Motor neuron (in vitro differentiated cells): ENCODE results near the gene CFDP1. TPM values are rescaled to one million over a fixed set of nuclear protein-coding genes. Genes with fewer than 3 reads are reported as not detected.

Source experiments
- ATAC-seq, 8 experiments: fragments of 200-7000 bp; cut with Tn5 transposase; replicated peaks in 6 of 8; 2 replicates each; pipeline ENCODE4 v1.8.0; 2021; ENCODE audit warnings: mild to moderate bottlenecking in 8 of 8, moderate library complexity in 8 of 8
- H3K27ac ChIP-seq, 2 donors: fragments of 250-450 bp; sonication (Bioruptor Pico); 2 replicates each; pipeline ENCODE4 v1.9.0; 2021; ENCODE audit warnings: antibody characterized with exemption in 2 of 2, mild to moderate bottlenecking in 2 of 2, moderate library complexity in 1 of 2
- H3K4me1 ChIP-seq, 2 donors: fragments of 250-450 bp; sonication (Bioruptor Pico); replicated peaks in 1 of 2; 2 replicates each; pipeline ENCODE4 v1.6.1; 2021; ENCODE audit warnings: antibody characterized with exemption in 2 of 2, mild to moderate bottlenecking in 2 of 2, moderate library complexity in 1 of 2
- H3K4me3 ChIP-seq, 5 donors: fragments of 250-450 bp; sonication (Bioruptor Pico); 2 replicates each; pipeline ENCODE4 v1.9.0; 2021; ENCODE audit warnings: antibody characterized with exemption in 5 of 5, mild to moderate bottlenecking in 5 of 5, moderate library complexity in 4 of 5
- WGBS, 10 experiments: fragments of 450-650 bp; shearing (Covaris generic); methylation state at CpG; one replicate each; pipeline ENCODE4 v1.0.0; 2022; 5-methylcytosine and 5-hydroxymethylcytosine counted together
- in situ Hi-C, 9 experiments: fragments of 400-800 bp; cut with MboI; loops; one replicate each; pipeline ENCODE4 v1.15.0; 2021; ENCODE audit warnings: low sequenced_read_pairs in 9 of 9, low pct_unique_long_range_greater_than_20kb in 2 of 9; ENCODE audit not compliant: unreplicated experiment in 9 of 9
- total RNA-seq, 8 experiments: library from RNA; unstranded; fragments of 300-600 nt; gene quantifications; 2 replicates each; pipeline versions ENCODE4 v1.2.3 to v1.2.4, GENCODE V29; 2022

CFDP1 gene
- total RNA-seq, 8 experiments from 2014 or later, result 43.5 to 130 (median 107) TPM

GRCh38 chr16:75267631-75268264 is 165.6 kb downstream of the CFDP1 start:
- WGBS, 10 experiments, result 53 to 86% methylated on average over 3 to 4 of the region's 10 CpGs; no CpG with 5 or more reads in 8 of the 10 experiments
- no peak overlapping the region for H3K27ac ChIP-seq
- in situ Hi-C loops, result no loop called here
- no peak overlapping the region for H3K4me3 ChIP-seq
- peaks cover 26 to 36% of the 10 kb centered on the region in 2 donors for H3K4me1 ChIP-seq
- peak in 3 of 8 experiments; percentile 10 to 15 (median 12) for ATAC-seq

DNA sequence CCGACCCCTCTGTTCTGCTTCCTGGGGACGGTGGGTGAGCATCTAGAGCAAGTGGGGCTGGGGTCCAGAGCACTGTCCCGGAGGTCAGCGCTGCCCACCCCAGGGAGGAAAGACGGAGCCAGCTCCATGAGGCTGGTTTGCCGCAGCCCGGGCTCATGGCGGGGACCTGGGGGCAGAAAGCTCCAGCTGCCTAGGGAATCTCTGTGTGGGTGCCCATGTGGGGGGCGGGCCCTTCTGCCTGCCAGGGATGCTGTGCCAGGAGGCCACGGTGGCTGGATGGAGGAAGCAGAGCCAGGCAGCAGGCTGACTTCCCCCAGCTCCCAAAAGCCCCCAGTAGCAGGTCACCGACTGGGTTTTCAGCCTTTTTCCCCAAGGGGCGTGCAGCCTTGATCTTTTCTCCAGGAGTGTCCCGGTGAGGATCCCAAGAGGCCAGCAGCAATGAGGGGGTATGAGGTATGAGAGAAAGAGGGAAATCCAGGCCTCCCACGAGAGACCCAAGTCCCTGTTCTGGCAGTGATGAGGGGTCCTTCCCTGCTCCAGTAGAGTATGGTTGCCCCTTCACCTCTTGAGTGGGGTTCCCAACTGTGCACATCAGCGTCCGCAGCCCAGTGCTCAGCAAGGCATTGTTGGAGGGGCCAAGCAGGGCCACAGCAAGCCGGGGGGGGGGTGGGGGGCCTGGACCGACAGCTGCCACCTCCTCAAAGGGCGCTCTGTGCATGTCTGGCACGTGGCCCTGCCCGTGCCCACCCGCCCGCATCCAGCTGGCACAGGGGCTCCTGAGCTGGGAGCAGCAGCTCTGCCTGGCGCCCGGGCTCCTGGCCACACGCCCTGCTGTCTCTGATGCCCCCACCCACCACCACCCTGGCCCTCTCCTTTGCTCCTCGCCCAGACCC is 166.3 kb downstream of the CFDP1 start:
- Histone ChIP-seq H3K4me3 (peak overlapping the region in 2 of 5 donors; percentile 98 to 99), H3K4me1 (peaks cover 22 to 31% of the 10 kb centered on the region in 2 donors), H3K27ac (no peak overlapping the region)
- no peak for ATAC-seq
- 80 to 90% methylated on average over 1 to 2 of the region's 27 CpGs; no CpG with 5 or more reads in 8 of the 10 experiments for WGBS, 10 experiments
- in situ Hi-C loops, result no loop called here

- WGBS, 10 experiments, result 0 to 36% (median 3%) methylated on average over 1 to 7 of the region's 62 CpGs; no CpG with 5 or more reads in 6 of the 10 experiments
- Histone ChIP-seq H3K27ac (peak overlapping the region; percentile 76 to 80), H3K4me1 (peaks cover 17 to 26% of the 10 kb centered on the region in 2 donors), H3K4me3 (peak overlapping the region; percentile 68 to 99 (median 94))
- in situ Hi-C loops, result no loop called here
- peak; percentile 59 to 87 (median 82) for ATAC-seq
Measured at GRCh38 chr16:75265911-75266701, 167.2 kb downstream of the CFDP1 start.

- H3K4me3 ChIP-seq, result peak overlapping the region; percentile 68 to 99 (median 94)
Measured at GRCh38 chr16:75264999-75265910, 168.0 kb downstream of the CFDP1 start.

DNA sequence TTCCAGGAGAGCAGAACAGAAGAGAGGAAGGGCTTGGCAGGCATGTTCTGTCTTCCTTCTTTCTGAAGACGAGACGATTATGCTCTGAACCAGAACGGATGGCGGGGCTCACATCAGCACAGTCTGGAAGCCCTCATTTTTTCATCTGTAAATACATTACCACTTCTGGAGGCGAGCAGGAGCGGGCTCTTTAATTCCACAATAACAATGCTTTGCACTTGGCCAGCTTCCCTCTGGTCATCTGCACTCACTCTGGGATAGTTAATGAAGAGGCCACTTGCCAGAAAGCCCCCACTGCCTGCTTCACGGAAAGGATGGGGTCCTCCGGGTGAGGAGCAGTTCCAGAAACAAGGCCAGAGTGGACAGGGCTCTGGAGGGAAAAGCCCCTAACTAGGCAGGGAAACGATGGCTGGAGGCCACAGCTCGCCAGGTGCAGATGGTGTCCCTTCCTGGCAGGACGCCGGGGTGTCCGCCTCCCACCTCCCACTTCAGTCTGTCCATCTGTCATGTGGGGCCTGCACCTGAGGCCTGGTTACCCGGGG is 168.8 kb downstream of the CFDP1 start:
- in situ Hi-C loops, result no loop called here
- ATAC-seq, result peak in 4 of 8 experiments; percentile 2 to 6 (median 4)
- Histone ChIP-seq H3K27ac (no peak overlapping the region), H3K4me3 (peak overlapping the region; percentile 68 to 99 (median 94)), H3K4me1 (peaks cover 17 to 26% of the 10 kb centered on the region in 2 donors)
- 6 to 45% (median 17%) methylated on average over 2 to 9 of the region's 14 CpGs; no CpG with 5 or more reads in 3 of the 10 experiments for WGBS, 10 experiments

More at GRCh38 chr16:75264999-75265910, 168.0 kb downstream of the CFDP1 start:
- in situ Hi-C loops, result no loop called here
- Histone ChIP-seq H3K4me1 (peaks cover 17 to 26% of the 10 kb centered on the region in 2 donors), H3K27ac (peak overlapping the region; percentile 76 to 80)
- peak; percentile 7 to 33 (median 20) for ATAC-seq
- 0% methylated on average over 2 to 6 of the region's 74 CpGs; no CpG with 5 or more reads in 4 of the 10 experiments for WGBS, 10 experiments

GRCh38 chr16:75263963-75264445 is 169.3 kb downstream of the CFDP1 start:
- H3K4me3 ChIP-seq, result peak overlapping the region in 4 of 5 donors; percentile 68 to 99 (median 92)
- in situ Hi-C loops, result no loop called here
- peaks cover 17 to 26% of the 10 kb centered on the region in 2 donors for H3K4me1 ChIP-seq
- ATAC-seq, result peak in 2 of 8 experiments; percentile 4 to 27
- whole genome bisulfite sequencing, 10 experiments, result 3 to 76% (median 51%) methylated on average over 1 to 5 of the region's 8 CpGs; no CpG with 5 or more reads in 5 of the 10 experiments
- no peak overlapping the region for H3K27ac ChIP-seq

- no peak overlapping the region for H3K27ac ChIP-seq
- H3K4me3 ChIP-seq, result peak overlapping the region in 1 of 5 donors; percentile 98
- ATAC-seq, result peak in 1 of 8 experiments; percentile 8
- peaks cover 20 to 26% of the 10 kb centered on the region in 2 donors for H3K4me1 ChIP-seq
- in situ Hi-C loops, result no loop called here
- WGBS, 10 experiments, result 0 to 100% (median 85%) methylated on average over 1 to 6 of the region's 14 CpGs; no CpG with 5 or more reads in 7 of the 10 experiments
Measured at GRCh38 chr16:75263291-75263962, 169.9 kb downstream of the CFDP1 start.

- in situ Hi-C loops, result no loop called here
- 60 to 100% (median 76%) methylated on average over 1 to 2 of the region's 5 CpGs; no CpG with 5 or more reads in 6 of the 10 experiments for WGBS, 10 experiments
- Histone ChIP-seq H3K27ac (no peak overlapping the region), H3K4me3 (no peak overlapping the region), H3K4me1 (peaks cover 26 to 27% of the 10 kb centered on the region in 2 donors)
- no peak for ATAC-seq
Measured at GRCh38 chr16:75262800-75263127, 170.5 kb downstream of the CFDP1 start.

GRCh38 chr16:75262104-75262799 is 171.1 kb downstream of the CFDP1 start:
- Histone ChIP-seq H3K4me1 (peaks cover 32% of the 10 kb centered on the region in 2 donors), H3K27ac (no peak overlapping the region), H3K4me3 (no peak overlapping the region)
- in situ Hi-C loops, result no loop called here
- peak in 1 of 8 experiments; percentile 7 for ATAC-seq
- WGBS, 10 experiments, result 67 to 100% (median 90%) methylated on average over 1 to 12 of the region's 14 CpGs; no CpG with 5 or more reads in 4 of the 10 experiments

GRCh38 chr16:75261590-75262078 is 171.7 kb downstream of the CFDP1 start:
- in situ Hi-C loops, result no loop called here
- Histone ChIP-seq H3K27ac (no peak overlapping the region), H3K4me3 (no peak overlapping the region), H3K4me1 (peaks cover 35 to 38% of the 10 kb centered on the region in 2 donors)
- ATAC-seq, result no peak
- WGBS, 10 experiments, result 67 to 100% (median 83%) methylated on average over 1 to 3 of the region's 3 CpGs; no CpG with 5 or more reads in 5 of the 10 experiments
